CD4-positive, alpha-beta T cell treated with Interferon gamma for 1 hour (primary cell): ENCODE data around the gene SLC2A6.

Experiments
- DNase-seq: peaks from one replicate; pipeline ENCODE4 v3.0.0-alpha.2; 2020

The SLC2A6 gene

GRCh38 chr9:133478851-133479711 lies at the start of gene SLC2A6:
Gene SLC2A6 (minus strand): TSS chr9:133479099. CDS start chr9:133479059, 40 bp downstream.
- DNase-seq: peak; percentile 85

- DNase-seq: no peak
These were observed 49.3 kb upstream of the SLC2A6 start for GRCh38 chr9:133528001-133528875.

- DNase-seq: no peak
These were observed 48.6 kb upstream of the SLC2A6 start for GRCh38 chr9:133527444-133527920.

- no peak for DNase-seq
These were observed 47.9 kb upstream of the SLC2A6 start for GRCh38 chr9:133526721-133527321.

GRCh38 chr9:133525677-133526076 lies 46.8 kb upstream of the SLC2A6 start:
- DNase-seq: no peak

GRCh38 chr9:133524679-133525228 lies 45.9 kb upstream of the SLC2A6 start, which contains the start of gene MYMK:
Gene MYMK (minus strand): TSS chr9:133524959. CDS start chr9:133524844, 115 bp downstream.
- DNase-seq: no peak

GRCh38 chr9:133524146-133524545 lies 45.2 kb upstream of the SLC2A6 start:
- DNase-seq: no peak

GRCh38 chr9:133523106-133523505 lies 44.2 kb upstream of the SLC2A6 start:
- no peak for DNase-seq

- no peak for DNase-seq
These were observed 43.4 kb upstream of the SLC2A6 start for GRCh38 chr9:133522073-133522910.

- no peak for DNase-seq
These were observed 42.5 kb upstream of the SLC2A6 start for GRCh38 chr9:133521122-133522072.

- no peak for DNase-seq
These were observed 41.4 kb upstream of the SLC2A6 start for GRCh38 chr9:133520121-133520835.

- DNase-seq: no peak
These were observed 40.8 kb upstream of the SLC2A6 start for GRCh38 chr9:133519693-133520092.

GRCh38 chr9:133518706-133519449 lies 40.0 kb upstream of the SLC2A6 start:
- DNase-seq: no peak

GRCh38 chr9:133518200-133518599 lies 39.3 kb upstream of the SLC2A6 start:
- no peak for DNase-seq

GRCh38 chr9:133517711-133518110 lies 38.8 kb upstream of the SLC2A6 start:
- DNase-seq: no peak

GRCh38 chr9:133516961-133517350 lies 38.1 kb upstream of the SLC2A6 start:
- no peak for DNase-seq

- no peak for DNase-seq
These were observed 37.5 kb upstream of the SLC2A6 start for GRCh38 chr9:133516256-133516960.

- no peak for DNase-seq
These were observed 36.8 kb upstream of the SLC2A6 start for GRCh38 chr9:133515615-133516255.
